ENCODE data around the gene MRM2. TPM values are rescaled to one million over a fixed set of nuclear protein-coding genes. Genes with fewer than 3 reads are reported as not detected.

Gene MRM2
- polyA plus RNA-seq, 1 donor from 2014 or later: 21.4 TPM

DNA sequence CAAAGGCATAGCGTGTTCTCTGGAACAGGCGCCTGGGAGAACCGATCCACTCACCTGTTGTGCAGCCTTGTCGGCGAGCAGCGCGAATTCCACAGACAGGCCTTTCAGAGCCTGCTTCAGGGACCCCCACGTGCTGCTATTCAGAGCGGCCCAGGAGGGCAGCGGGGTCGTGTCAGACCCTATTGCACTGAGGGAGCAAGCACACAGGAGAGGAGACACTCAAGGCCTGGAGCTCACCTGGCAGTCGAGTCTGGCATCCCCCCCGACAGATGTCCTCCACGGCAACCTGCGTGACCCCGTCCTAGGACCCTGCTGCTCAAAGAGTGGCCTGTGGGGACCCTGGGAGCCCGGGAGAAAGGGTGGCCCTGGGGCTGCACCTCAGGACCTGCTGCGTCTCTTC, 21.2 kb upstream of the MRM2 start:
- Histone ChIP-seq H3K27ac (ENCODE audit: low read length) (no peak overlapping the region), H4K20me1 (ENCODE audit: insufficient read depth) (no peaks in the 10 kb centered on the region), H2AFZ (ENCODE audit: low read depth, low read length) (no peak overlapping the region), H3K79me2 (replicated peaks; ENCODE audit: insufficient read depth, low read length) (no peaks in the 10 kb centered on the region), H3K4me2 (ENCODE audit: low read length) (no peak overlapping the region), H3K9ac (ENCODE audit: low read length) (no peak overlapping the region), H3K9me3 (ENCODE audit: low read length) (no peaks in the 10 kb centered on the region), H3K4me3 (ENCODE audit: low read length) (no peak overlapping the region), H3K36me3 (ENCODE audit: insufficient read depth, low read length) (no peaks in the 10 kb centered on the region), H3K27me3 (ENCODE audit: insufficient read depth, low read depth, low read length) (no peaks in the 10 kb centered on the region), H3F3A (ENCODE audit: insufficient read depth, low read length, poor library complexity, severe bottlenecking) (no peaks in the 10 kb centered on the region), H3K9me2 (ENCODE audit: insufficient read depth, low read length) (no peaks in the 10 kb centered on the region)
- TF ChIP-seq EZH2 (IDR thresholded peaks at IDR 0.05; ENCODE audit: borderline replicate concordance, insufficient read depth, low read length, poor library complexity, severe bottlenecking) (no peak), REST (IDR thresholded peaks at IDR 0.05; ENCODE audit: borderline replicate concordance) (no peak), SMC3 (conservative IDR thresholded peaks at IDR 0.05; ENCODE audit: poor library complexity) (no peak), MXI1 (conservative IDR thresholded peaks at IDR 0.05; ENCODE audit: poor library complexity, severe bottlenecking) (no peak), TAF1 (IDR thresholded peaks at IDR 0.05; ENCODE audit: low read depth) (no peak), POLR2AphosphoS5 (IDR thresholded peaks at IDR 0.05) (no peak), EP300 (conservative IDR thresholded peaks at IDR 0.05; ENCODE audit: poor library complexity, severe bottlenecking) (no peak), RAD21 (conservative IDR thresholded peaks at IDR 0.05) (no peak)
- TF ChIP-seq, protein P1, sequence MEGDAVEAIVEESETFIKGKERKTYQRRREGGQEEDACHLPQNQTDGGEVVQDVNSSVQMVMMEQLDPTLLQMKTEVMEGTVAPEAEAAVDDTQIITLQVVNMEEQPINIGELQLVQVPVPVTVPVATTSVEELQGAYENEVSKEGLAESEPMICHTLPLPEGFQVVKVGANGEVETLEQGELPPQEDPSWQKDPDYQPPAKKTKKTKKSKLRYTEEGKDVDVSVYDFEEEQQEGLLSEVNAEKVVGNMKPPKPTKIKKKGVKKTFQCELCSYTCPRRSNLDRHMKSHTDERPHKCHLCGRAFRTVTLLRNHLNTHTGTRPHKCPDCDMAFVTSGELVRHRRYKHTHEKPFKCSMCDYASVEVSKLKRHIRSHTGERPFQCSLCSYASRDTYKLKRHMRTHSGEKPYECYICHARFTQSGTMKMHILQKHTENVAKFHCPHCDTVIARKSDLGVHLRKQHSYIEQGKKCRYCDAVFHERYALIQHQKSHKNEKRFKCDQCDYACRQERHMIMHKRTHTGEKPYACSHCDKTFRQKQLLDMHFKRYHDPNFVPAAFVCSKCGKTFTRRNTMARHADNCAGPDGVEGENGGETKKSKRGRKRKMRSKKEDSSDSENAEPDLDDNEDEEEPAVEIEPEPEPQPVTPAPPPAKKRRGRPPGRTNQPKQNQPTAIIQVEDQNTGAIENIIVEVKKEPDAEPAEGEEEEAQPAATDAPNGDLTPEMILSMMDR (IDR thresholded peaks at IDR 0.05; ENCODE audit: poor library complexity, severe bottlenecking): no peak

- Histone ChIP-seq H3K27me3 (ENCODE audit: insufficient read depth, low read depth, low read length) (no peaks in the 10 kb centered on the region), H3K36me3 (ENCODE audit: insufficient read depth, low read length) (no peaks in the 10 kb centered on the region), H3K4me2 (ENCODE audit: low read length) (no peak overlapping the region), H3K79me2 (replicated peaks; ENCODE audit: insufficient read depth, low read length) (no peaks in the 10 kb centered on the region), H3K27ac (ENCODE audit: low read length) (no peak overlapping the region), H3K9me2 (ENCODE audit: insufficient read depth, low read length) (no peaks in the 10 kb centered on the region), H3F3A (ENCODE audit: insufficient read depth, low read length, poor library complexity, severe bottlenecking) (no peaks in the 10 kb centered on the region), H3K9me3 (ENCODE audit: low read length) (no peaks in the 10 kb centered on the region), H4K20me1 (ENCODE audit: insufficient read depth) (no peaks in the 10 kb centered on the region), H2AFZ (ENCODE audit: low read depth, low read length) (no peak overlapping the region), H3K9ac (ENCODE audit: low read length) (no peak overlapping the region), H3K4me3 (ENCODE audit: low read length) (no peak overlapping the region)
- no peak for TF ChIP-seq TAF1 (IDR thresholded peaks at IDR 0.05; ENCODE audit: low read depth)
- TF ChIP-seq POLR2AphosphoS5 (IDR thresholded peaks at IDR 0.05): no peak
- no peak for TF ChIP-seq REST (IDR thresholded peaks at IDR 0.05; ENCODE audit: borderline replicate concordance)
- TF ChIP-seq MXI1 (conservative IDR thresholded peaks at IDR 0.05; ENCODE audit: poor library complexity, severe bottlenecking): no peak
- TF ChIP-seq EP300 (conservative IDR thresholded peaks at IDR 0.05; ENCODE audit: poor library complexity, severe bottlenecking): no peak
- no peak for TF ChIP-seq RAD21 (conservative IDR thresholded peaks at IDR 0.05)
- TF ChIP-seq, protein P1 (IDR thresholded peaks at IDR 0.05; ENCODE audit: poor library complexity, severe bottlenecking): no peak
- TF ChIP-seq SMC3 (conservative IDR thresholded peaks at IDR 0.05; ENCODE audit: poor library complexity): no peak
- TF ChIP-seq EZH2 (IDR thresholded peaks at IDR 0.05; ENCODE audit: borderline replicate concordance, insufficient read depth, low read length, poor library complexity, severe bottlenecking): no peak
Measured at GRCh38 chr7:2261611-2262010, 19.6 kb upstream of the MRM2 start.
